ENCODE results near the gene INPP5A.
"Not testable (repeated sequence)": the region's sequence is repeated elsewhere in the genome, so short reads cannot be mapped to it uniquely, and the experiment has no call there.

The INPP5A gene

GRCh38 chr10:132785723-132786475 lies 248.3 kb downstream of the INPP5A start, which contains the start of gene NKX6-2:
Gene NKX6-2 (minus strand): TSS chr10:132786147. CDS start chr10:132785948, 199 bp downstream.
- DNase-seq (ENCODE audit: low spot score): no peak

GRCh38 chr10:132786476-132786883 lies 248.9 kb downstream of the INPP5A start:
- DNase-seq (ENCODE audit: low spot score): no peak

GRCh38 chr10:132786884-132787494 lies 249.4 kb downstream of the INPP5A start:
- no peak for DNase-seq (ENCODE audit: low spot score)

GRCh38 chr10:132787495-132788179 lies 250.1 kb downstream of the INPP5A start:
- no peak for DNase-seq (ENCODE audit: low spot score)

- DNase-seq (ENCODE audit: low spot score): peak; percentile 27
These were observed 250.7 kb downstream of the INPP5A start for GRCh38 chr10:132788180-132788830.

- DNase-seq (ENCODE audit: low spot score): no peak
These were observed 251.2 kb downstream of the INPP5A start for GRCh38 chr10:132788831-132789219.

- DNase-seq (ENCODE audit: low spot score): no peak
These were observed 252.1 kb downstream of the INPP5A start for GRCh38 chr10:132789659-132790148.

GRCh38 chr10:132790470-132790869 lies 252.9 kb downstream of the INPP5A start:
- DNase-seq (ENCODE audit: low spot score): no peak

GRCh38 chr10:132790934-132791829 lies 253.6 kb downstream of the INPP5A start:
- DNase-seq (ENCODE audit: low spot score): no peak

- DNase-seq (ENCODE audit: low spot score): not testable (repeated sequence)
These were observed 254.5 kb downstream of the INPP5A start for GRCh38 chr10:132792099-132792498.

GRCh38 chr10:132792796-132793195 lies 255.2 kb downstream of the INPP5A start:
- DNase-seq (ENCODE audit: low spot score): no peak

- DNase-seq (ENCODE audit: low spot score): no peak
These were observed 255.6 kb downstream of the INPP5A start for GRCh38 chr10:132793213-132793612.

GRCh38 chr10:132793871-132794849 lies 256.6 kb downstream of the INPP5A start:
- DNase-seq (ENCODE audit: low spot score): no peak

- no peak for DNase-seq (ENCODE audit: low spot score)
These were observed 259.3 kb downstream of the INPP5A start for GRCh38 chr10:132796846-132797245.

GRCh38 chr10:132797986-132798385 lies 260.4 kb downstream of the INPP5A start:
- DNase-seq (ENCODE audit: low spot score): not testable (repeated sequence)

GRCh38 chr10:132798403-132798802 lies 260.8 kb downstream of the INPP5A start:
- no peak for DNase-seq (ENCODE audit: low spot score)

- DNase-seq (ENCODE audit: low spot score): no peak
These were observed 261.3 kb downstream of the INPP5A start for GRCh38 chr10:132798876-132799275.

GRCh38 chr10:132799865-132800264 lies 262.3 kb downstream of the INPP5A start:
- no peak for DNase-seq (ENCODE audit: low spot score)

GRCh38 chr10:132802048-132802447 lies 264.5 kb downstream of the INPP5A start:
- DNase-seq (ENCODE audit: low spot score): no peak

Data from SW480 (cell line).